Esophagus muscularis mucosa (tissue), 3 donors: Measurements from ENCODE around the gene TBC1D5.
"Not testable (repeated sequence)": the region's sequence is repeated elsewhere in the genome, so short reads cannot be mapped to it uniquely, and the experiment has no call there.

Experiments used
- CTCF ChIP-seq, 3 experiments: fragments of 200-600 bp in 2 of 3; fragments of 450-650 bp in 1 of 3; sonication (generic) in 2 of 3; IDR thresholded peaks; one replicate each; pipeline ENCODE4 v1.5.1; 2017 to 2019; ENCODE audit warnings: antibody characterized with exemption in 3 of 3, mild to moderate bottlenecking in 2 of 3, moderate library complexity in 1 of 3
- POLR2A ChIP-seq: fragments of 450-650 bp; IDR thresholded peaks from one replicate; pipeline ENCODE4 v1.6.1; 2017; ENCODE audit warnings: antibody characterized with exemption, moderate library complexity, mild to moderate bottlenecking, low read depth
- POLR2AphosphoS5 ChIP-seq, 2 donors: sonication (generic); formaldehyde crosslinking; IDR thresholded peaks; one replicate each; pipeline ENCODE4 v1.6.1; 2017; ENCODE audit warnings: antibody characterized with exemption in 2 of 2

- not testable (repeated sequence) for TF ChIP-seq CTCF (IDR thresholded peaks at IDR 0.05); POLR2A; POLR2AphosphoS5 (IDR thresholded peaks at IDR 0.05)
These were observed 106.8 kb downstream of the TBC1D5 start for GRCh38 chr3:17635675-17636074.
